CD4-positive, alpha-beta T cell treated with Interleukin-1 beta for 1 hour (primary cell): Measurements from ENCODE around the gene ACSL1.
A peak's percentile ranks its signal among the peaks of the same experiment; 100 is the strongest.
"Not testable (repeated sequence)": the region's sequence is repeated elsewhere in the genome, so short reads cannot be mapped to it uniquely, and the experiment has no call there.

Experiments
- DNase-seq, 2 donors: peaks; one replicate each; pipeline ENCODE4 v3.0.0-alpha.2; 2020 to 2022

Gene ACSL1

DNA sequence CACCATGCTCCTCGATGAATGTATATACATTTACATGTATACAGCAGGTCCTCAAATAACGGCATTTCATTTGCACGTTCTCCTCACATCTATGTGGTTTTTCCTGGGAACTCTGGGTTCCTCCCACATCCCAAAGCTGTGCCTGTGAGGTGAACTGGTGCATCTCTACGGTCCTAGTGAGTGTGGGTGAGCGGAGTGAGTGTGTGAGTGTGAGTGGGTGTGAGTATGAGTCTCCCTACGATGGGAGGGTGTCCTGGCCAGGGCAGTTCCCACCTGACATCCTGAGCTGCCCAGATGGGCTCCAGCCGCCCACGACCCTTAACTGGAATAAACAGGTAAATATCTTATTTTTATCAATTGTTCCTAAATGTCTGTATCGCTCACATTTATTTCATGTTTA, 40.0 kb downstream of the ACSL1 start:
- DNase-seq: no peak

DNA sequence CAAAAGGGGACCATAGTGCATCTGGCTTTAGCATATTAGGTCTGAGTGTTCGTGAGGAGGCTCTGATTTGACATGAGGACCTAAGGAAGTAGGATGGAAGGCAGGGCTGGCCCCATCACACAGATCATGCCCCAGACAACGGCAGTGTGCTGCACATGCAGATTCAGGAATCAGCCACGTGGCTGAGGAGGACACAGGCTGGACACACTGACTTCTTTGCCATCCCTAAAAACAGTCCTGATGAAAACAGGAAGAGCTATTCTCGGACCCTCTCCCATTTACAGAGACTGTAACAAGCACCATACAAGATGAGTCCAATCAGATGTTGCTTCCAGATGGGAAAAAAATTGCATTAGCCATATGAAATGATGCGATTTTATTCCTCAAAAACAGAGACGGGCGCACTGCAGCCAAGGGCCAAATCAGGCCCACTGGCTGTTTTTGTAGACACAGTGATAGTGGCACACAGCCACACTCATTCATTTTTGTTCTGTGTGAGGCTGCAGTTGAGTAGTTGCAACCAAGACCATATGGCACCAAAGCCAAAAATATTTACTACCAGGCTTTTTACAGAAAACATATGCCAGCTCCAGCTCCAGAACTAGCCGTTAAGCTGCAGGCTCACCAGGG, 41.0 kb downstream of the ACSL1 start:
- DNase-seq: no peak

DNA sequence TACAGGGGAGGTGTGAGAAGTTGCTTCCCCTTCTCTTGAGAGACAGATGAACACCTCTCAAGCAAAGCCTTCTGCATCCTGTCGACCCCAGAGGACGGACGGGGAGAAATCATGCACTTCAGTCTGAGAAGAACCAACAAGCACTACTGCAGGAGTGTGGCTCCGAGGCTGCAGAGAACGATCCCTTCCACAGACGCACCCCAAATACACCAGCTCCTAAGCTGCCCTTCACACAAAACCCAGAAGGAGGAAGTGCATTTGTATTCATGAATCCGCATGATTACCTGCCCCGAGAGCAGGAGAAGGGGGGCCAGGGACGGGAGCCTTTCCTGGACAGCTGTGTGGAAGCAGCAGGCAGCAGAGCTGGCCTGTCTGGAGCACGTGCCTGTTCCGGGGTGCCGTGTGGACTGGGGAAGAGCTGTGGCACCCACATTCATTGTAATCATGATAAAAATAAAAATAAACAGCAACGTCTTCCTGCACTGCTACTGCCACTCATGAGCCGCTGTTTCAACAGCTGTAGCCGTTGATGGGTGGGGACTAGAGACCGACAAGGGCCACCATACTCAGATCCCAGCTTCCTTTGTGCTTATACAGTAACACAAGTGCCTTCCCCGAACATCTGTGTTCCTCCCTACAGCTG, 42.9 kb downstream of the ACSL1 start:
- DNase-seq: no peak

DNA sequence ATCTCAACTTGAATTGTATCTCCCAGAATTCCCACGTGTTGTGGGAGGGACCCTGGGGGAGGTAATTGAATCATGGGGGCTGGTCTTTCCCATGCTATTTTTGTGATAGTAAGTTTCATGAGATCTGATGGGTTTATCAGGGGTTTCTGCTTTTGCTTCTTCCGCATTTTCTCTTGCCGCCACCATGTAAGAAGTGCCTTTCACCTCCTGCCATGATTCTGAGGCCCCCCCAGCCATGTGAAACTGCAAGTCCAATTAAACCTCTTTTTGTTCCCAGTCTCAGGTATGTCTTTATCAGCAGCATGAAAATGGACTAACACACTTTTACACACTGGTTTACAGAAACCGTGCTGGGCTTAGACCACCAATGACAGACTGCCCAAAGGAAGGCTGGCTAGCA, 46.6 kb downstream of the ACSL1 start:
- DNase-seq: not testable (repeated sequence)

DNA sequence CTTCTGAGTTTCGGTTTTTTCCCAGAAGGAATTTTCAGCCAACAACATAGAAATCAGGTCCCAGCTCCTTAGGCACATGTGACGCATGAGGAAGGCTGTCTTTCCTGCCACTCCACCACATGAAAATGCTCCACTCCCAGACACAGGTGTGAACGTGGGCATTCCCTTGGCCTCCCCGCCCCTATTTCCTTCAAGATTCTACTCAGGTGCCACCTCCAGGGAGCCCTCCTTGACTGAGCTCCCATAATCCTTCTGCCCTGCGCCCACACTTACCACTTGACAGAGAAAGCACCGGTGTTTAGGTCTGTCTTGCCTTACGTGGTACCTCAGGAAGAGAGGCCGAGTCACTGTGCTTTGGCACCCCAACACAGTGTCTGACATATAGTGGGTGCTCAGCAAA, 47.4 kb downstream of the ACSL1 start:
- no peak for DNase-seq

DNA sequence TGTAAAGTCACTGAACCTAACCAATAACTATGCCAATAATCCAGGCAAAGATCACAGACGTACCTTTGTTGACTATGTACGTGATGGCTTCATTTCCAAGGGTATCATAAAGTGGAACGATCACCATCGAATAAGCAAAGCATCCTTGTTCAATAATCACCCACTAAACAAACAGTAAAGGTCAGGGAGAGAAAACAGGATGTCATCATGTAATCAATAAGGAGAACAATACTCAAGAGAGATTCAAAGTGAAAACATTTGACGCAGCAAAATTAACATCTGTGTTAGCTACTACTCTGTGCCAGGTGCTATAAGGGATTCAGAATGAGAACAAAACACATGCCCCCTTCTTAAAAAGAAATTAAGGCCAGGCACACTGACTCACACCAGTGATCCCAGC, 48.9 kb downstream of the ACSL1 start:
- DNase-seq: no peak

DNA sequence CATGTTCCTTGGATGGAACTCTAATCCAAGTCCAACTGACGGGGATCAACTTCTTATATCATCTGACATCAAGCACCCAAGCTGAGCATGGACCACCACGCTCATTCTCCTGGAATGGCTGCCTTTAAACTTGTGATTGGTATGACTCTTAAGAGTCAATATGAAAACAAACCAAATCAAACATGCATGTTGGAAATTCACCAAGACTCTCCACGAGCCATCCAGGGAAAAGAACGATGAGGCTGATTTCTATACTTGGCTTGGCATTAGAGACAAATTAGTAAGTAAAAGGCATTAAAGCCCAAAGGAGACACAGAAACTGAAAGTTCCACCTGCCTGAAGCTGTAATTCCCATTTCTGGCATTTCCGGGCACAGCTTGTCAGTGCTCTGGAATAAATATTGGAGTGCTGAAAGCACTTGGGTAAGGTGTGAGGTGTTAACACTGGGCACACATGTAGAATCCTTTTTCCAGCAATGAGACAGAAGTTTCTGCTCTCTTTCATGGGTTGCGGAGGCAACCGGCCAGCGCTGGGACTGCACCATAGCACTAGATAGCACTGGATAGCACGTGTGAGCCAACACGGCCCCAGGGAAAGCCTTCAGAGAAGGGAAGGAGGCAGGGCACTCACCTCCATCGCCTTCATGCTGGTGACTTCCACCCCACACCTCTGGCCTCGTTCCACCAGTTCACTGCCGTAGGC, 49.8 kb downstream of the ACSL1 start:
- no peak for DNase-seq

DNA sequence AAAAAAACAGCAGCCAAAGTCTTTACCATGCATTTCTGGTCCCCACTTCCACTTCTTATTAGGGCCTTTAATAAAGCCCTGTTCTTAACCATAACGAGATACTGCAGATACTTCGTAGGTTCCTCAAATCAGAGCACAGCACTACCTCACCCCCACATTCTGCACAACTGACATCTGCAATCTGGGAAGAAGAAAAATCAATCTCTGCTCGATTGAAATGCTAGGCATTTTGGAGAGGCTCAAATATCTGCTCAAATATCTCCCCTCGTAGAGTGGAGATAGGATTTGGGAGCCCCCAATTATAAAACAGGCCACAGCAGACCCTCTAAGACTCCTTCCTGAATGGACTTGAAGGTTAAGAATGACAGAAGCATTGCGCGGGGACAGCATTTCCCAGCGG, 51.6 kb downstream of the ACSL1 start:
- DNase-seq: no peak

DNA sequence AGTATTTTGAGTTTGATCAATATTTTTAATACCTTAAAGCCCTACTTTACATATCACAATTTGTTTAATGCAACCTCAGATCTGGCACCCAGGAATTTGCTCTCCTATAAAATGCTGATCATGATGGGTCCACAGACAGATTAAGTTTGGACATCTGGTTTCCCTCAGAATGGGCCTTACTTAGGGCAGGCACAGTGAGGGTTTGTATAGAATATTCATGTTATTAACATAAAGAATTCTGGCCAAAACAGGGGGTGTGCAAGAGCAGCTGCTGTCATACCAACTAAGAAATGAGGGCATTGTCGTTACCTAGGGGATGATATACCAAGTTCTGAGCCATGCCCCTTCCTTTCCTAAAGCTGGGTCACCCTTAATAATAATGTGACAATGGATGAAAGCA, 54.4 kb downstream of the ACSL1 start:
- DNase-seq: no peak

DNA sequence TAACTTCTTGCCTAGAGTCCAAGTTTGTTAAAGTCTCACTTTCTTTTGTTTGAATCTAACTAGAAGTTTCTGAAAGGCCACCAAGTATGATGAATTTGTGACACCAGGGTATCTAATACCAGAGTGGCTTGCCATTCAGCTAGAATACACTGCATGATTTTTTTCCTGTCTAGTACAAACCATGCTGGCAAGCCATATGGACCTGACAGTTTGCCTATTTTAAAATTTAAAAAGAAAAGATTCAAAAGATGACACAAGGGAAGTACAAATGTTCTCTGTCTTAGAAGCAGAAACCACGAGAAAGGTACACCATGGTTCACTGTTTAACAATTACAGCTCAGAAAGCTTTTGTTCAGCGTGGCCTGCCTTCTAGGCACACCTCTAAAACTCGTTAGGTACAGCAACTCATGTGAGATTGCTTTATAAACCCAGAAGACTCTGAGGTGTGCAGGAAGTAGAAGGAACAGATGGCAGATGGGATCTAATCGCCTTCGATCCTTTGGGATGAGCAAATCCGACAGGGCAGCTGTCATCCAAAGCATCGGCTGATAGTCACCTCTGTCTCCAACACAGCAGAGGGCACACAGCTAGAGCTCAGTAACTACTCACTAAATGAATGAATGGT, 56.5 kb downstream of the ACSL1 start:
- DNase-seq: no peak

DNA sequence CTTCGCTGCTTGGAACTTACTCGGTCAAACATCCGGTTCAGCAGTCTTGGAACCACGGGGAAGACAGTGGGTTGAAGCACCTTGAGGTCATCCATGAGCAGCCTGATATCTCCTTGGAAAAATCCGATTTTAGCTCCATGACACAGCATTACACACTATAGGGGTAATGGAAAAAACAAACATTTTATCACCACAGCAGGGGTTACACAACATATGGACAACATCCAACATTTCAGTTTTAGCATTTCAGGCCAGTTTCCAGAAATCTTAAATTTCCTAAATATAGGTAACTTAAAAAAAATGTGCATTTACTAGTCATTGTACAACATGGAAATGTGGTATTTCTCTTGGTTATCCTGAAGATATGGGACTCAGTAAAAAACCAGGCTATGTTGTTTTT, 57.5 kb downstream of the ACSL1 start:
- DNase-seq: no peak

DNA sequence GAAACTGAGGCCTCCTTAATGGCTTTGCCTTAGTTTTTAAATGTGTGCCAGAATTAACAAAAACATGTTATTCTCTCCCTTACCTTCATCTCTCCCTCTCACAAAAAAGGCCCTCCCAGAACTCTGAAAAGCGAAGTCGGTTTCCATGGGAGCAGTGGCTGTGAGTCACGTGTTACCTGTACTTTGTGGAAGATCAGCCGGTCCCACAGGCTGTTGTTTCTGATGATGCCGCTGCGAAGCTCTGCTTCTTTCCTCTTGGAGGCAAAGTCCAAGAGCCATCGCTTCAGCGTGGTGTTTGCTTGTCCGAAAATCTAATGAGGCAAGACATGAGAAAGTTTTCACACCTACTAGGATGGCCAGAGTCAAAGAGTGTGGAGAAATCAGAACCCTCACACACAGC, 59.3 kb downstream of the ACSL1 start:
- DNase-seq: no peak

DNA sequence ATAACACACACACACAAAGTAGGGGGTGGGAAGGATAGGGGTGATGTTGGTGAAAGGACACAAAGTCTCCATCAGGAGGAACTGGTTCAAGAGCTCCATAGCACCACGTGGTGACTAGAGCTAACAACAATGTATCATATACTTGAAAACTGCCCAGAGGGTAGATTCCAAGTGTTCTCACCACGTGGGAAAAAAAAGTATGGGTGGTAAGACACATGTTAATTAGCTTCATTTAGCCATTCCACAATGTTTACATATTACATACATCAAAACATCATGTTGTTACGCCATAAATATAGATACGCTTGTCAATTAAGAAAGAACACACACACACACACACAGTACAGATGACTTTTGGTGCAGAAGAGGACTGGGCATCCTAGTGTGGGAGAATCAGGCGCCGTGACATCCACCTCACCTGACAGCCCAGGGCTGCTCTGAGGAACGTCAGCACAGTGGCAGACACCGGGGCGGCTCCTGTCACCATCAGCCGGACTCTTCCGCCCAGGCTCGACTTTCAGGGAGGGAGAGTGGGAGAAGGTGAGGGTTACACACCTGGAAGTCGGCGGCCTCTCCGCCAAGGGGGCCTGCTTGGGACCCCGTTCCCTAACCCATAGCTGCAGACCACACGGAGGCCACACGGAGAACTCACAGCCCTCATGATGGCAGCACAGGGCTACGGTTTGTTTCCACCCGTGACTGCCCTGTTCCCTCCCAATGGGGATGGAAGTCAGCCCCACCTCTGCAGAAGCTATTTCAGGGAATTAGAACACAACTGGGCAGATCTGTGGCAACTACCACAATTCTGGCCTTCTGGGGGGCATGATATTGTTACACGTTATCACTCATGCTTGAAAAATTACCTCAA, 60.1 kb downstream of the ACSL1 start:
- DNase-seq: no peak

DNA sequence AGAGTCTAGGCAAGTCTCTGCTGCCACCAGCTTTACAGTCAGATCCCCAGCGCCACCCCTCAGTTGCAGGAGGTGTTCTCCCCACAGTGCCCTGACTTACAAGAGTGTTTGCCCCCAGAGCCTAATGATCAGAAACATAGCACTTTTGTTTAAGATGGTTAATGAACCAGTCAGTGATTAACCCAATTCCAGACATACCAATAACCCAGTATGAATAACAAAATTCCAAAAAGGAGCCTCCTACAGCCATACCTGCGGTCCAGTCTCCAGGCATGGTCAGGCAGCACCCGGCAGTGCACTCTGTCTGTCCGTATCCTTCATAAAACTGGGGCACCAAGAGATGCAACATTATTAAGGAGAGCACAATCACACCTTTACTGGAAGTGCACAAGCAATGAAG, 61.2 kb downstream of the ACSL1 start:
- no peak for DNase-seq

DNA sequence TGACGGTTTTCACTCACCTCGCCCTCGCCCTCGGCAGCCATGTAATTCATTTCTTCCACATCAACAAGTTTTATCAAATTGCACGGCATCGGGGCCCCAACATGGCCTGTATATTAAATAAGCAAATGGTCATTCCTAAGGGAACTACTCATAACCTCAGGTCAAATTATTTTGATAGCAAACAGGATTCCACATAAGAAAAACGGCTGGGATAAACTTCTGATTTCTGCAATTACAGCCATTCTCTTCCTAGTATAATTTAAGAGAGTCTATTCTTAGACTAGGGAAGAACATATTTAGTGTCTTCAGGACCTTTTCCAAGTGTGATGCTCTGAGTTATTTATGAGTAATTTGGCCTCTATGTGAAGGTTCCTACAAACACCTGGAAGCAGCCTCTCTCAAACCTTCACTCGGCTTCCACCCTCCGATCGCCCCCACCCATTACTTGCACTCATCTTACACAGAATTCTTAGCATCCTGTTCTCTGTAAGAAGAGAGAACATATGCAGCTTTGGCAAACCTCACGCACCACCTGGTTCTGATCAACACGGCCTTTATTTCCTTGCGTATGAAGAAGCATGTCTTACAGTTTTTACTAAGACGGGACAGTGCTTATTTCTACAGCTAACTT, 62.5 kb downstream of the ACSL1 start:
- no peak for DNase-seq

DNA sequence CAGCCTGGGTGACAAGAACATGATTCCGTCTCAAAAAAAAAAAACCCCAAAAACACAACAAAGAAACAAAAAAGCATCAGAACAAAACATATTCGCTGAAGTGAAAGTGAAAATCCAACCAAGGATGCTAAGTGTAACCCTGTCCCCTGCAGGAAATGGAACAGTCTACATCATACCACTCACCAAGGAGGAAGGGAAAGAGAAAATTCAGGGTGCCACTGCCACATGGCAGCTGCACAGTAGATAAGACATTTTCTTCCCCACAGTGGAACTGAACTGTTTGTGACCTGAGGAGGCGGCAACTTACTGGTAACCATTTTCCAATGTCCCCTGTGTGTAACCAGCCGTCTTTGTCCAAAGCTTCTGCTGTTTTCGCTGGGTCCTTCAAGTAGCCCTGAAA, 63.7 kb downstream of the ACSL1 start:
- peak in 1 of 2 donors; percentile 67 for DNase-seq

DNA sequence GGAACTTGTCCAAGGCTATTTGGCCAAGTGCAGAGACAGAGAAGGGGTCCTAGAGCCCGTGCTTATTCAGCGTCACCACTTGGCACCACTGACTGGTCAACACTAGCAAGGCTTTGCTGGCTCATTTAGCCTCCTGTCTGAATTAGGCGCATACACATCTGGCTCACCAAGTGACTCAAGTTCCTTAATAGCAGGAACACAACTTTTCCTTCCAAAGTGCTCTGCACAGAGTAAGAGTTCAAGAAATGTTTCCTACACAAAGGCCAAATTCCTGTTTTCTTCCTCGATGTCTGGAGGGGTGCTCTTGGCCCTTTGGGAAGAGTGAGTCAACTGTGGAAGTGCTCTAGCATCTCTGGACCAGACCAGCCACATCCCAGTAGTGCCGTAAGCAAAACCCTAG, 65.1 kb downstream of the ACSL1 start:
- DNase-seq: no peak

DNA sequence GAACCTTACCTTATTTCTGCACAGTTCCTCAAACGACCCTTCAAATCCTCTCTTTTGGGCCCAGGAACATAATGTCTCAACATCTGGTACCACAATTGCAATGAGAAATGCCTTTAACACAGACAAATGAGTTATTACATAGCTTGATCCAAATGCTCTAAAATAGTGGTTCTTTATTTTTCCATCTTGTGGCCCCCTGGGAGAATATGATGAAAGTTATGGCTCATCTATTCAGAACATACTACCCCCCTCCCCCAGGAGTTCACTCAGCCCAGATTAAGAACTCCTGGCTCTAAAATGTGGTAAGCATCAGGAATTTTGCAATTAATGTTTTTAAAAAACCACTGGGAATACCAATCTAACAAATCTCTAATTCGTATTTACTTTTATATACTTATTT, 68.0 kb downstream of the ACSL1 start:
- DNase-seq: no peak

DNA sequence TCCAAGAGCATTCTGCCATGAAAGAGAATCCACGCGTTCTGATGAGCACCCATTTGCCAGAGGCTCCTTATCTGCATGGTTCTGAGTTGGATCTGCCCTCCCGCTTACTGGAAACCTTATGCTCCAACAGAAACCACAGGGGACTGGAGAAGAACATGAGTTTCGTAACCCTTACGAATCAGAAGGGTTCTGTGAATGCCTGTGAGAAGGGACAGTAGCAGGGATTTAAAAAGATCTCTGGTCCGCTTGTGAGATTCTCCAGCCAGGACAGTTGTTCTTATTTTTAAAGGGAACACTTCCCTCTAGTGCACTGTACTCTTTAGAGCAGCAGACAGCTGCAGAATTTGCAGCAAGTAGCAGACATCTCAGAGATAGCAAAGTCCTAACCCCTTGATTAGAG, 69.4 kb downstream of the ACSL1 start:
- no peak for DNase-seq

DNA sequence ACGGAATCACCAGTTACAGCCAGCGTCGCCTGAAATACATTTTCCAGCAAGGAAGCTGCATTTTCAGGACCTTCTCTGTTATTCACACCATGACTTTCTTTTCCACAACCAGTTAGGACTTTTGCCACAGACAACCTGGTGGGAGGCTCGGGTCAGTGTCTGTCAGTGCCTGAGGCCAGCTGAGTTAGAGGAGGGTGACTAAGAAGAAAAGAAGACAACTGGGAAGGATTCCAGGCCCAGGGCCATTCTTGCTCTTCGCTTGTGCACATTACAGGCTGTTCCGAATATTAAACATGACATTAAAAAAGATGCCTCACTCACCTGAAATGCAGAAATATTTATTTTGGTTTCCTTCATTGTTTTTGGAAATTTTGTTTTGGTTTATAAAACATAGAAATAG, 70.5 kb downstream of the ACSL1 start:
- DNase-seq: no peak

DNA sequence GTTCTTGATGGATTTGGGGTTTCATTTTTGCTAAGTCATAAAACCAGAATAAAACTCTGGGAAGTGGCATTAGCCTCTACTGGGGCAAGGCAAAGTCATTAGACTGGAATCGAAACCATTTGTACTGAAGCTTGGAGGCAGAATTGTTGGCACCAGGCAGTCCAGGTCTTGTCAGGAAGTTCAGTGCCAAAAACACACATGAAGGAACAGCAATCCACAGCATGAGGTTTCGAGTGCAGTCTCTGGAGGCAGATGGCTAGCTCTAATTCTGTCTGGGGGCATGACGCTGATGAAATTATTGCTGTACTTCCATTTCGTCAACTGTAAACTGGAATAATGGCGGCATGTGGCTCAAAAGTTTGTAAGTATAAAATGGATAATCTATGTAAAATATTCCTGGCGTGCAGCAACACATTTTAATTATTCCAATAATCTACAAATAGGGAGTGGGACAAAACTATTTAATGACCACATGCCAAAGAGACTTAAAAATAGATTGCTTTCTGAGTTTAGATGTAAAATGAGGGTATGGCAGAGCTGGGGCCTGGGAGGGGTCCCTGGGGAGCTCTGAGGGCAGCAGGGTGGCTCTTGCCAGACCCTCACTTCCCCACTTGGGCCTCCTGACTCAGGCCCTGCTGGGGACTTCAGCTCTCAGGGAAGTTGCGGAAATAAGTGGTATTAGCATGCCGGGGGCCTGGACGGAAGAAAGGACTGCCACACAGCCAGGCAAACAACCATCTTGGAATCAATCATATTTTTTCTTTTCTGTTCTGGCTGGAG, 73.1 kb downstream of the ACSL1 start:
- DNase-seq: no peak

DNA sequence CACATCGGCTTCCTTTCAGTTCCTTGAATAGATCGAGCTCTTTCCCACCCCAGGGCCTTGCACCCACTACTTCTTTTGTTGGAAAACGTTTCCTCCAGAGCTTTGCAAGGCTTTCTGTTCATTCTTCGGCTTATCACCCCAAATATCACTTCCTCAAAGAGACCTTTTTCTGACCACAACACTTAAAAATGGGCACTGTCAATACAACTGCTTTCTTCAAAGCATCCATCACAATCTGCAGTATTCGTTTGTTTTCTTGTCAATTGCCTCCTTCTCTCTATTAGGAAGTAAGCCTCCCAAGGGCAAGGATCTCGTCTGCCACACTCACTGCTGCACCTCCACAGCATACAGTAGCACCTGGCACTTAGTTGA, 74.2 kb downstream of the ACSL1 start:
- no peak for DNase-seq
